Thoracic aorta (tissue), 2 donors: ENCODE data around the gene ALK. TPM values are rescaled to one million over a fixed set of nuclear protein-coding genes. Genes with fewer than 3 reads are reported as not detected.

ENCODE experiments used
- ATAC-seq: fragments of 150-250 bp; one replicate; pipeline ENCODE4 v1.8.0; 2017; ENCODE audit warnings: low read depth; ENCODE audit not compliant: insufficient number of reproducible peaks, low FRiP score
- DNase-seq: peaks from one replicate; pipeline ENCODE4 v3.0.0-alpha.2; 2020; ENCODE audit warnings: low spot score
- H3K27ac ChIP-seq, 2 donors: fragments of 200-600 bp; sonication (generic); 1 replicate in 1 of 2; 2 replicates in 1 of 2; pipeline ENCODE4 v1.5.1; 2016; ENCODE audit warnings: mild to moderate bottlenecking in 2 of 2, moderate library complexity in 2 of 2
- H3K27me3 ChIP-seq: fragments of 200-600 bp; sonication (generic); replicated peaks from 2 replicates; pipeline ENCODE4 v1.6.0; 2016; ENCODE audit warnings: mild to moderate bottlenecking; ENCODE audit not compliant: insufficient read depth
- H3K36me3 ChIP-seq: fragments of 200-600 bp; sonication (generic); one replicate; pipeline ENCODE4 v1.5.1; 2016
- H3K4me1 ChIP-seq, 2 donors: fragments of 200-600 bp; sonication (generic); 1 replicate in 1 of 2; 2 replicates in 1 of 2; pipeline versions ENCODE4 v1.5.1 to v1.6.0; 2016; ENCODE audit warnings: low read depth in 2 of 2, mild to moderate bottlenecking in 1 of 2; ENCODE audit not compliant: control insufficient read depth in 1 of 2
- H3K4me3 ChIP-seq: fragments of 200-600 bp; sonication (generic); 2 replicates; pipeline ENCODE4 v1.5.1; 2016; ENCODE audit warnings: mild to moderate bottlenecking
- H3K9me3 ChIP-seq: fragments of 200-600 bp; sonication (generic); 2 replicates; pipeline ENCODE4 v1.5.1; 2016
- total RNA-seq, 2 donors: library from RNA; depleted of rRNA; stranded (reverse); fragments of >200 nt; gene quantifications; one replicate each; pipeline versions ENCODE4 v1.1.0 to v1.2.3, GENCODE V29; 2016
- TF ChIP-seq, protein P1 (sequence below): fragments of 200-600 bp; sonication (generic); IDR thresholded peaks from one replicate; pipeline ENCODE4 v1.5.1; 2019; ENCODE audit warnings: antibody characterized with exemption

ALK gene
- total RNA-seq, 2 donors from 2014 or later = 2.0 TPM; not detected in 1

DNA sequence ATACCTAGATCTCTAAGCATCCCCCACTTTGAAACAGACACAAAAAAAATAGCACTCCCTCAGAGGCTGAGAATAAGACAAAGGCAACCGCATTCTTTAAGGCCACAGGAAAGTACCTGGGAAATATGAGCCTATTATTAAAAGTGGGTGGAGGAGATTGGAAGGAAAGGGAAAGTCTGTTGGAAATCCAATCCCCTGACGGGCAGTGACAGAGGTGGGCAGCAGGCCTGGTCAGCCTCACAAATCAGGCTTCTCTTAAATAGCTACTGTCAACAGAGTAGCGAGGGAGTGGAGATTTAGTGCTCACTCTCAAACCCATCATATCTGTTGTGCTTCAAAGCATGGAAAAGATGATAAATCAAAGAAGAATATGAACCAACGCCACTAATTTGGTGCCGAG lies 324.4 kb downstream of the ALK start:
- H3K36me3 ChIP-seq = no peaks in the 10 kb centered on the region
- TF ChIP-seq, protein P1, sequence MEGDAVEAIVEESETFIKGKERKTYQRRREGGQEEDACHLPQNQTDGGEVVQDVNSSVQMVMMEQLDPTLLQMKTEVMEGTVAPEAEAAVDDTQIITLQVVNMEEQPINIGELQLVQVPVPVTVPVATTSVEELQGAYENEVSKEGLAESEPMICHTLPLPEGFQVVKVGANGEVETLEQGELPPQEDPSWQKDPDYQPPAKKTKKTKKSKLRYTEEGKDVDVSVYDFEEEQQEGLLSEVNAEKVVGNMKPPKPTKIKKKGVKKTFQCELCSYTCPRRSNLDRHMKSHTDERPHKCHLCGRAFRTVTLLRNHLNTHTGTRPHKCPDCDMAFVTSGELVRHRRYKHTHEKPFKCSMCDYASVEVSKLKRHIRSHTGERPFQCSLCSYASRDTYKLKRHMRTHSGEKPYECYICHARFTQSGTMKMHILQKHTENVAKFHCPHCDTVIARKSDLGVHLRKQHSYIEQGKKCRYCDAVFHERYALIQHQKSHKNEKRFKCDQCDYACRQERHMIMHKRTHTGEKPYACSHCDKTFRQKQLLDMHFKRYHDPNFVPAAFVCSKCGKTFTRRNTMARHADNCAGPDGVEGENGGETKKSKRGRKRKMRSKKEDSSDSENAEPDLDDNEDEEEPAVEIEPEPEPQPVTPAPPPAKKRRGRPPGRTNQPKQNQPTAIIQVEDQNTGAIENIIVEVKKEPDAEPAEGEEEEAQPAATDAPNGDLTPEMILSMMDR = no peak
- no peaks in the 10 kb centered on the region for H3K9me3 ChIP-seq
- H3K27ac ChIP-seq = no peak overlapping the region
- H3K4me3 ChIP-seq = no peak overlapping the region
- DNase-seq = no peak
- no peaks in the 10 kb centered on the region for H3K27me3 ChIP-seq
- no peaks in the 10 kb centered on the region for H3K4me1 ChIP-seq
- ATAC-seq = no peak

DNA sequence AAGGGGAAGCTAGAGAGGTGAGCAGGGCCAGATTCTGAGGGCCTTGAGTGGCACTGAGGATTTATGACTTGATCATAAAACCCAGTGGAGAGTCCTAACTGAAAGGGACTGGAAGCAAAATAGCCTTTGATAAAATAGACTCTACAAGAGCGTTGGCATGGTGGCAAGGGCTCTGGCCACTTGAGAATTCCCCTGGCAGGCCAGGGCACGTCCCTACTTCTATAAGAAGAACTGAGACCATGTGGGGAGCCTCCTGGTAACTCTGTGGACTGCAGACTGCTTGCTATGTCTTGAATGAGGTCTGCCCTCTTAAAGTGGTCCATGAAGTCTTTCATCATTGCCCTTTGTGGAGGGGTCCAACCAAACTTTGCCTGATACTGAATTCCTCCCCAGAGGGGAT lies 324.8 kb downstream of the ALK start:
- TF ChIP-seq, protein P1 = no peak
- no peaks in the 10 kb centered on the region for H3K27me3 ChIP-seq
- DNase-seq (no peak), ATAC-seq (no peak)
- H3K4me3 ChIP-seq = no peak overlapping the region
- no peak overlapping the region for H3K27ac ChIP-seq
- no peaks in the 10 kb centered on the region for H3K9me3 ChIP-seq
- no peaks in the 10 kb centered on the region for H3K4me1 ChIP-seq
- no peaks in the 10 kb centered on the region for H3K36me3 ChIP-seq

DNA sequence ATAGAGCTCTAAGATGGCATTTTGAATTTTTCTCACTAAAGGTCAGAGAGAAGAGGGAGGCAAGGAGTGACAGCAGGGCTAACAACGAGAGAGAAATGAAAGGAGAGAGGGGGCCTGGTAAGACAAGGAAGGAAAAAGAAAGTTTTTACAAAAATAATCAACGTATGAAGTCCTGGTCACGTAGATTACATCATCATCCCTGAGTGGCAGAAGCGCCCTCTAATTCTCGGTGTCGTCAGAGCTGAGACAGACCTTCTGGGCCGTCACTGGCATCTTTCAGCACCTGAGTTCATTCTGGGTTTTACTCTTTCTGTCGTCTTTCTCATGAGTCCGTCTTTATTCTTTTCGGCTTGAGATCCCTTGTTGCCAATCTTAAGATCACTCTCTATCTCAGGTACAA lies 329.8 kb downstream of the ALK start:
- Histone ChIP-seq H3K36me3 (no peaks in the 10 kb centered on the region), H3K9me3 (no peaks in the 10 kb centered on the region), H3K4me3 (no peak overlapping the region), H3K4me1 (no peaks in the 10 kb centered on the region), H3K27ac (no peak overlapping the region), H3K27me3 (no peaks in the 10 kb centered on the region)
- TF ChIP-seq, protein P1 = no peak
- DNase-seq (no peak), ATAC-seq (no peak)

DNA sequence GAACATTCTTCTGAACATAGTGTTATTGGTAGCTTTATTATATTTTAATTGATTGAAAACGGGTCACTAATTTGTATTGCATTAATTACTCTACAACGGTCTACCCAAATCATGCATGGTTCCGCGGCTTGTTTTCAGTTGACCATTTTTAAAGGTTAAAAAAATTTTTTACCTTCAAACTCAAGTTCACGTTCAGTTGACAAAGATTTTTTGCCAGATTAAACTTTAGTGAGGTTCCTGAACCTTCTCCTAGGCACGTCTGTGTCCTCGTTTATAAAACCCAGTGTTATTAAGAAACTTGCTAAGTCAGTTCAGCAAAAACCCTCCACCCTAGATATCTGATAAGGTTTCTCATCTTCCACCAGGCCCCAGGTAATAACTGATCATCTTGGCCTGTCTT lies 331.2 kb downstream of the ALK start:
- no peak for ATAC-seq
- TF ChIP-seq, protein P1 = no peak
- no peak for DNase-seq

DNA sequence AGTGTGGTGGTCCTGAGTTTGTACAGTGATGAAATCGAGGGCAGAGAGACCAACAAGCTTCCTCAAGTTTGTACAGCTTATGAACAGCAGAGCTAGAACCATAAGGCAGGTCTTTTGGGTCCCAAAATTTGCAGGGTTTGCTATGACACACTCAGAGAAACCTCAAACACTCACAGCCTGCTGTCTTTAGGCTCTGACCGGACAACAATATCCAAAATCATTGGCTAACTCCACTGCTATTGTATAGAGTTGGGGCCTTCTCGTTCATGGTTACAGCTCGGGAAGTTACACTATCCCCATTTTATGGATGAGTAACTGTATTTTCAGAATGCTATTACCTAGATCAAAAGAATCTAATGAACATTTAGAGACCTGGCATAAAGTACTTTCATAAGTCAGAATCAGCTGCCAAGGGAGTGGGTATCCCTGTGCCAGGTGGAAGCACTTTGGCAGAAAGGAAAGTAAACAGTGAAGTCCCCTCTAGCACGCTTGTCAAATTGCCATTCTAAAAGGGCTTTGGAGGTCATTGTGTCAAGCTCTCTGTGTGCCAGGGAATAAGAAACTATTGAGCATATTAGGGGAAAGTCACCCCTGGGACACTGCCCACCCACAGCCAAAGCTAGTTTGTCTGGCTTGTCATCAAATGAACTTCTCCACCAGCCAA lies 331.8 kb downstream of the ALK start:
- TF ChIP-seq, protein P1 = no peak
- Histone ChIP-seq H3K4me3 (no peak overlapping the region), H3K36me3 (no peaks in the 10 kb centered on the region), H3K27ac (no peak overlapping the region), H3K4me1 (no peaks in the 10 kb centered on the region), H3K9me3 (no peaks in the 10 kb centered on the region), H3K27me3 (no peaks in the 10 kb centered on the region)
- DNase-seq (no peak), ATAC-seq (no peak)

More for the DNA sequence above, 331.2 kb downstream of the ALK start:
- no peaks in the 10 kb centered on the region for H3K9me3 ChIP-seq
- H3K4me3 ChIP-seq = no peak overlapping the region
- no peaks in the 10 kb centered on the region for H3K4me1 ChIP-seq
- H3K27me3 ChIP-seq = no peaks in the 10 kb centered on the region
- H3K27ac ChIP-seq = no peak overlapping the region
- H3K36me3 ChIP-seq = no peaks in the 10 kb centered on the region
